Stomach smooth muscle (tissue), 2 donors: Measurements from ENCODE around the gene ALDH18A1.
A peak's percentile ranks its signal among the peaks of the same experiment; 100 is the strongest.

ENCODE experiments used
- H3K27ac ChIP-seq: one replicate; pipeline ENCODE4 v1.7.0; 2013; ENCODE audit warnings: mild to moderate bottlenecking, low read length, inconsistent platforms
- H3K27me3 ChIP-seq, 2 donors: one replicate each; pipeline ENCODE4 v1.7.0; 2013; ENCODE audit warnings: low read length in 2 of 2; ENCODE audit not compliant: insufficient read depth in 2 of 2, control insufficient read depth in 1 of 2
- H3K36me3 ChIP-seq, 2 donors: one replicate each; pipeline ENCODE4 v1.7.0; 2013; ENCODE audit warnings: low read length in 2 of 2; ENCODE audit not compliant: control insufficient read depth in 2 of 2, insufficient read depth in 2 of 2
- H3K4me1 ChIP-seq: one replicate; pipeline ENCODE4 v1.7.0; 2013; ENCODE audit warnings: low read length; ENCODE audit not compliant: control insufficient read depth, insufficient read depth
- H3K4me3 ChIP-seq, 2 donors: one replicate each; pipeline ENCODE4 v1.7.0; 2013; ENCODE audit warnings: low read length in 2 of 2
- H3K9ac ChIP-seq, 2 donors: one replicate each; pipeline ENCODE4 v1.7.0; 2013; ENCODE audit warnings: low read length in 2 of 2, mild to moderate bottlenecking in 1 of 2
- H3K9me3 ChIP-seq, 2 donors: one replicate each; pipeline ENCODE4 v1.7.0; 2013; ENCODE audit warnings: low read length in 2 of 2; ENCODE audit not compliant: control insufficient read depth in 2 of 2
- donor health status: healthy.
- donor health status: Pancreatic carcinoma.

Gene ALDH18A1

GRCh38 chr10:95616446-95616845 lies 40.1 kb downstream of the ALDH18A1 start:
- Histone ChIP-seq H3K9me3 (no peaks in the 10 kb centered on the region), H3K9ac (no peak overlapping the region), H3K27ac (no peak overlapping the region), H3K4me1 (peaks cover 9% of the 10 kb centered on the region), H3K36me3 (peaks cover 17 to 44% of the 10 kb centered on the region in 2 donors), H3K27me3 (no peaks in the 10 kb centered on the region), H3K4me3 (no peak overlapping the region)

DNA sequence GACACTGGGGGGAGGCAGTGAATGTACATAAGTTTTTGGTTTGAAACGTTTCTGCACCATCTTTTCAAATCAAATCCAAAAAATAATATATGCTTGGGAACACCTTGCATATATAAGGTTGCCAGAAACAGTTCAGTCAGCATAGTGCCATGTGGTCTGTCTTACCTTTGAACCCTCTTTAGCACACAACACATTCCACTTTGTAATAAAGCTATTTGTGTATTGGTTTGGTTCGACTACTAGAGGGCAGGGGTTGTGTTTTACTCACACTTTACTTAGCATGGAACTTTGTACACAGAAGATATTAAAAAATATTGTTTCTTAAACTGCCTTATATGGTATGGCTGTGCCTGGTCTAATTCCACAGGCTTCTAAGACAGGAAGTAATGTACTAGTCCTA lies 43.2 kb downstream of the ALDH18A1 start:
- no peak overlapping the region for H3K9ac ChIP-seq
- no peak overlapping the region for H3K4me3 ChIP-seq
- H3K27me3 ChIP-seq = no peaks in the 10 kb centered on the region
- peaks cover 9% of the 10 kb centered on the region for H3K4me1 ChIP-seq
- no peak overlapping the region for H3K27ac ChIP-seq
- H3K9me3 ChIP-seq = no peaks in the 10 kb centered on the region
- peaks cover 32 to 62% of the 10 kb centered on the region in 2 donors for H3K36me3 ChIP-seq

DNA sequence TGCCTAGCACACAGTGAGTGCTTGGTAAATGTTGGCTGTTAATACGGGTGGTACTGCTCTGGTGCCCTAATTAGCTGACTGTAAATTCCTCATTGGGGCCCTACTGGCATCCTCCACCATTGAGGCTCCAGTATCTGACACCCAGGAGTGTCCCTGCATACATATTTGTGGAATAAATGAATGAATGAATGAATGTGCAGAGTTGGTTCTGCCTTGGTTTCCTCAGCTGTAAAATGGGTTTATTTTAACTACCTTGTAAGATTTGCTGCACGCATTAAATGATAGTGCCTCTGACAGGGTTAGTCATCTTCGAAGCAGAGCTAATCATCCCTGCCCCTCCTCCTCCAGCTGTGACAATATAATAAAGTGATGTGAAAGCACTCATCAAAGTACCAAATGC lies 45.8 kb downstream of the ALDH18A1 start:
- Histone ChIP-seq H3K4me1 (peaks cover 19% of the 10 kb centered on the region), H3K9me3 (no peaks in the 10 kb centered on the region), H3K4me3 (no peak overlapping the region), H3K27ac (no peak overlapping the region), H3K36me3 (peaks cover 30 to 55% of the 10 kb centered on the region in 2 donors), H3K27me3 (no peaks in the 10 kb centered on the region), H3K9ac (no peak overlapping the region)

- Histone ChIP-seq H3K27ac (peak overlapping the region; percentile 99), H3K36me3 (peaks cover 16 to 27% of the 10 kb centered on the region in 2 donors), H3K9ac (peak overlapping the region in 1 of 2 donors; percentile 29), H3K9me3 (no peaks in the 10 kb centered on the region), H3K27me3 (no peaks in the 10 kb centered on the region), H3K4me1 (peaks cover 46% of the 10 kb centered on the region), H3K4me3 (no peak overlapping the region)
These were observed 49.6 kb downstream of the ALDH18A1 start for GRCh38 chr10:95606922-95607321.

GRCh38 chr10:95605163-95605562 lies 51.3 kb downstream of the ALDH18A1 start:
- H3K36me3 ChIP-seq = peaks cover 4 to 15% of the 10 kb centered on the region in 2 donors
- H3K4me3 ChIP-seq = peak overlapping the region in 1 of 2 donors; percentile 29
- no peaks in the 10 kb centered on the region for H3K27me3 ChIP-seq
- H3K4me1 ChIP-seq = peaks cover 59% of the 10 kb centered on the region
- H3K27ac ChIP-seq = peak overlapping the region; percentile 99
- H3K9ac ChIP-seq = peak overlapping the region; percentile 71 to 76
- no peaks in the 10 kb centered on the region for H3K9me3 ChIP-seq

- peak overlapping the region; percentile 99 for H3K27ac ChIP-seq
- H3K9me3 ChIP-seq = no peaks in the 10 kb centered on the region
- H3K36me3 ChIP-seq = peaks cover 4 to 12% of the 10 kb centered on the region in 2 donors
- H3K4me1 ChIP-seq = peaks cover 59% of the 10 kb centered on the region
- no peaks in the 10 kb centered on the region for H3K27me3 ChIP-seq
- H3K4me3 ChIP-seq = no peak overlapping the region
- peak overlapping the region; percentile 61 to 76 for H3K9ac ChIP-seq
These were observed 51.9 kb downstream of the ALDH18A1 start for GRCh38 chr10:95604630-95605029.

GRCh38 chr10:95602382-95602781 lies 54.1 kb downstream of the ALDH18A1 start:
- Histone ChIP-seq H3K9ac (peak overlapping the region in 1 of 2 donors; percentile 33), H3K27ac (peak overlapping the region; percentile 76), H3K4me3 (no peak overlapping the region), H3K9me3 (no peaks in the 10 kb centered on the region), H3K4me1 (peaks cover 55% of the 10 kb centered on the region), H3K36me3 (no peaks in the 10 kb centered on the region), H3K27me3 (no peaks in the 10 kb centered on the region)

- H3K4me1 ChIP-seq = peaks cover 45% of the 10 kb centered on the region
- no peak overlapping the region for H3K4me3 ChIP-seq
- peak overlapping the region; percentile 21 to 49 for H3K9ac ChIP-seq
- no peaks in the 10 kb centered on the region for H3K36me3 ChIP-seq
- peak overlapping the region; percentile 76 for H3K27ac ChIP-seq
- H3K27me3 ChIP-seq = no peaks in the 10 kb centered on the region
- no peaks in the 10 kb centered on the region for H3K9me3 ChIP-seq
These were observed 55.3 kb downstream of the ALDH18A1 start for GRCh38 chr10:95601116-95601719.

DNA sequence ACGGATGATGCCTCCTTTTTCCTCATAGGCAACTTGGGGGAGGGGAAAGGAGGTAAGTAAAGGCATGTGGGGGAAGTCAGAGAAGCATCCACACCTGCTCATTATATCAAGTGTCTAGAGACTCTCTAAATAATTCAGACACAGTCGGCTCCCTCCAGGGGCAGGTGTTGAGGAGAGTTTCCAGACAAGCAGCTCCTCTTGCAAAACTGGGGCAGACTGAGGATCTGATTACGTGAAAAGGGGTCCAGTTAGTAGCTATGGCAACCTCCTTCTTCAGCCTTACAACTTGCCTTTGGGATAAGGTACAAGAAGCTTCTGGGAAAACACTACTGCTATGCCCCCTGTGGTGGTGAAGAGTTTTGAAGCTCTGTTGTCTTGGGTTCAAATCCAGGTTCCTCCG lies 56.4 kb downstream of the ALDH18A1 start:
- H3K4me3 ChIP-seq = no peak overlapping the region
- peaks cover 35% of the 10 kb centered on the region for H3K4me1 ChIP-seq
- H3K9me3 ChIP-seq = no peaks in the 10 kb centered on the region
- no peaks in the 10 kb centered on the region for H3K36me3 ChIP-seq
- H3K27ac ChIP-seq = no peak overlapping the region
- H3K27me3 ChIP-seq = no peaks in the 10 kb centered on the region
- H3K9ac ChIP-seq = peak overlapping the region in 1 of 2 donors; percentile 49

DNA sequence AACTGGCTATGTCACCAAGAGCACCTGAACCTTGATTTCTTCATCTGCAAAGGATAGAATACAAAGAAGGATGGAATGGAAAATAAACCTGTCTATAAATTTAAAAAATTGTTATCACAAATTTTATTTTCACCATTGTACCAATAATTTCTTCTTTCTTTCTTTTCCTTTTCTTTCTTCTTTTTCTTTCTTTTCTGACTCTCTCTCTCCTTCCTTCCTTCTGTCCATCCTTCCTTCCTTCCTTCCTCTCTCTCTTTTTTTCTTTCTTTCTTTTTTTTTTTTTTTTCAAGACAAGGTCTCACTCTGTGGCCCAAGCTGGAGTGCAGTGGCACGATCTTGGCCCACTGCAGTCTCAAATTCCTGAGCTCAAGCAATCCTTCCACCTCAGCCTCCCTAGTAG lies 58.7 kb downstream of the ALDH18A1 start:
- peaks cover 16% of the 10 kb centered on the region for H3K4me1 ChIP-seq
- H3K9me3 ChIP-seq = no peaks in the 10 kb centered on the region
- H3K9ac ChIP-seq = no peak overlapping the region
- H3K36me3 ChIP-seq = no peaks in the 10 kb centered on the region
- H3K27ac ChIP-seq = no peak overlapping the region
- no peaks in the 10 kb centered on the region for H3K27me3 ChIP-seq
- H3K4me3 ChIP-seq = no peak overlapping the region

- no peak overlapping the region for H3K9ac ChIP-seq
- no peak overlapping the region for H3K4me3 ChIP-seq
- H3K36me3 ChIP-seq = no peaks in the 10 kb centered on the region
These were observed 68.5 kb downstream of the ALDH18A1 start for GRCh38 chr10:95588025-95588424.

More at GRCh38 chr10:95588025-95588424, 68.5 kb downstream of the ALDH18A1 start:
- Histone ChIP-seq H3K27ac (no peak overlapping the region), H3K9me3 (no peaks in the 10 kb centered on the region), H3K27me3 (no peaks in the 10 kb centered on the region), H3K4me1 (no peaks in the 10 kb centered on the region)
